WTC11 (cell line): ENCODE results near the gene LBHD2. TPM values are rescaled to one million over a fixed set of nuclear protein-coding genes. Genes with fewer than 3 reads are reported as not detected.

Experiments used
- ATAC-seq: fragments of 200-7000 bp; cut with Tn5 transposase; 2 replicates; pipeline ENCODE4 v1.10.0; 2021; ENCODE audit warnings: mild to moderate bottlenecking, moderate library complexity
- CTCF ChIA-PET: fragments of 300-600 bp; sonication (Branson Sonifier 250); formaldehyde crosslinking; loops from one replicate; lab custom pipeline; 2021; ENCODE audit warnings: antibody characterized with exemption; lab: Charles Lee
- POLR2A ChIA-PET: fragments of 350-600 bp; sonication (Branson Sonifier 250); formaldehyde crosslinking; loops from one replicate; lab custom pipeline; 2021; ENCODE audit warnings: antibody characterized with exemption; lab: Charles Lee
- DNase-seq: peaks from one replicate; pipeline ENCODE4 v3.0.0; 2021; ENCODE audit warnings: low spot score
- H3K27ac Mint-ChIP-seq: 2 replicates; pipeline ENCODE4 v1.8.0; 2021; ENCODE audit warnings: mixed read lengths
- H3K27me3 Mint-ChIP-seq: 2 replicates; pipeline ENCODE4 v1.8.0; 2021; ENCODE audit warnings: low read depth, mild to moderate bottlenecking, moderate library complexity, mixed read lengths
- H3K36me3 Mint-ChIP-seq: 2 replicates; pipeline ENCODE4 v1.8.0; 2021; ENCODE audit warnings: mixed read lengths
- H3K4me1 Mint-ChIP-seq: 2 replicates; pipeline ENCODE4 v1.8.0; 2022; ENCODE audit warnings: mixed read lengths
- H3K4me3 Mint-ChIP-seq: 2 replicates; pipeline ENCODE4 v1.8.0; 2021; ENCODE audit warnings: mild to moderate bottlenecking, moderate library complexity, mixed read lengths
- H3K9me3 Mint-ChIP-seq: 2 replicates; pipeline ENCODE4 v1.8.0; 2021; ENCODE audit warnings: mixed read lengths
- AR ChIP-seq: fragments of 250-450 bp; sonication (Bioruptor Pico); IDR thresholded peaks from 2 replicates; pipeline ENCODE4 v1.9.0; 2021; ENCODE audit warnings: mild to moderate bottlenecking
- ATF2 ChIP-seq: sonication (generic); formaldehyde crosslinking; IDR thresholded peaks from 2 replicates; pipeline ENCODE4 v1.8.1; 2022; ENCODE audit warnings: low read depth, missing genetic modification reagents, borderline replicate concordance
- FOXK1 ChIP-seq: sonication (generic); formaldehyde crosslinking; IDR thresholded peaks from 2 replicates; pipeline ENCODE4 v1.8.0; 2022; ENCODE audit warnings: mild to moderate bottlenecking, moderate library complexity, missing genetic modification reagents
- GTF2I ChIP-seq: fragments of 250-450 bp; sonication (Bioruptor Pico); conservative IDR thresholded peaks from 2 replicates; pipeline ENCODE4 v1.4.0; 2021; ENCODE audit warnings: mild to moderate bottlenecking
- HMGA2 ChIP-seq: fragments of 250-450 bp; sonication (Bioruptor Pico); IDR thresholded peaks from 2 replicates; pipeline ENCODE4 v1.4.0; 2021; ENCODE audit warnings: mild to moderate bottlenecking, moderate library complexity
- HMGXB4 ChIP-seq: sonication (generic); formaldehyde crosslinking; IDR thresholded peaks from 2 replicates; pipeline ENCODE4 v1.8.1; 2023; ENCODE audit warnings: mild to moderate bottlenecking, moderate library complexity, missing genetic modification reagents
- JUN ChIP-seq: sonication (generic); formaldehyde crosslinking; IDR thresholded peaks from 2 replicates; pipeline ENCODE4 v1.8.0; 2023; ENCODE audit warnings: mild to moderate bottlenecking, missing genetic modification reagents
- MXD4 ChIP-seq: fragments of 250-450 bp; sonication (Bioruptor Pico); IDR thresholded peaks from 2 replicates; pipeline ENCODE4 v1.8.0; 2021; ENCODE audit warnings: mild to moderate bottlenecking, moderate library complexity, borderline replicate concordance
- STAT6 ChIP-seq: sonication (generic); formaldehyde crosslinking; conservative IDR thresholded peaks from 2 replicates; pipeline ENCODE4 v1.8.1; 2023; ENCODE audit warnings: mild to moderate bottlenecking, low read depth, missing genetic modification reagents, moderate library complexity
- TCF7 ChIP-seq: sonication (generic); formaldehyde crosslinking; IDR thresholded peaks from 2 replicates; pipeline ENCODE4 v1.8.0; 2022; ENCODE audit warnings: mild to moderate bottlenecking, low read depth, missing genetic modification reagents, moderate library complexity
- TEAD1 ChIP-seq: sonication (generic); formaldehyde crosslinking; IDR thresholded peaks from 2 replicates; pipeline ENCODE4 v1.8.0; 2022; ENCODE audit warnings: mild to moderate bottlenecking, missing genetic modification reagents
- TP53 ChIP-seq: sonication (generic); formaldehyde crosslinking; IDR thresholded peaks from 2 replicates; pipeline ENCODE4 v1.8.1; 2023; ENCODE audit warnings: mild to moderate bottlenecking, missing genetic modification reagents
- ZNF121 ChIP-seq: sonication (generic); formaldehyde crosslinking; IDR thresholded peaks from 2 replicates; pipeline ENCODE4 v1.8.0; 2023; ENCODE audit warnings: missing genetic modification reagents
- ZNF138 ChIP-seq: sonication (generic); formaldehyde crosslinking; conservative IDR thresholded peaks from 2 replicates; pipeline ENCODE4 v1.8.1; 2022; ENCODE audit warnings: mild to moderate bottlenecking, moderate library complexity, missing genetic modification reagents
- ZNF232 ChIP-seq: sonication (generic); formaldehyde crosslinking; IDR thresholded peaks from 2 replicates; pipeline ENCODE4 v1.8.0; 2022; ENCODE audit warnings: mild to moderate bottlenecking, missing genetic modification reagents
- ZNF281 ChIP-seq: sonication (generic); formaldehyde crosslinking; IDR thresholded peaks from 2 replicates; pipeline ENCODE4 v1.8.0; 2023; ENCODE audit warnings: mild to moderate bottlenecking, missing genetic modification reagents
- ZNF317 ChIP-seq: sonication (generic); formaldehyde crosslinking; IDR thresholded peaks from 2 replicates; pipeline ENCODE4 v1.8.1; 2023; ENCODE audit warnings: low read depth, mild to moderate bottlenecking, moderate library complexity, missing genetic modification reagents, borderline replicate concordance
- ZNF396 ChIP-seq: fragments of 250-450 bp; sonication (Bioruptor Pico); IDR thresholded peaks from 2 replicates; pipeline ENCODE4 v1.8.0; 2021; ENCODE audit warnings: mild to moderate bottlenecking, moderate library complexity, borderline replicate concordance
- total RNA-seq: library from RNA; stranded (reverse); gene quantifications from 3 replicates; pipeline ENCODE4 v1.2.3, GENCODE V29; 2021

Gene LBHD2
- total RNA-seq, 1 experiment from 2014 or later: not detected

GRCh38 chr14:103133210-103134140 is 49.5 kb downstream of the LBHD2 start:
- H3K36me3 Mint-ChIP-seq: peaks cover 5% of the 10 kb centered on the region; the same call in 1 of the 2 replicates
- peaks cover 3% of the 10 kb centered on the region; the same call in 1 of the 2 replicates for H3K27me3 Mint-ChIP-seq
- TF ChIP-seq HMGXB4 (CRISPR knock-in tag): no peak
- TF ChIP-seq ZNF396 (CRISPR knock-in tag): no peak
- TF ChIP-seq ZNF138 (CRISPR knock-in tag): no peak
- no peak for TF ChIP-seq ATF2 (CRISPR knock-in tag)
- no peak for TF ChIP-seq ZNF232 (CRISPR knock-in tag)
- no peak for TF ChIP-seq ZNF121
- TF ChIP-seq ZNF317: no peak
- TF ChIP-seq TCF7 (CRISPR knock-in tag): no peak
- no peak for TF ChIP-seq FOXK1 (CRISPR knock-in tag)
- TF ChIP-seq HMGA2 (CRISPR knock-in tag): no peak
- TF ChIP-seq GTF2I (CRISPR knock-in tag): no peak
- TF ChIP-seq, all 79 proteins: peak for 0
- POLR2A ChIA-PET: interaction anchor here (0.5 kb wide), 1 partner anchor 225 kb away, joined by 3 read pairs; no protein-coding TSS in a partner anchor
- H3K4me3 Mint-ChIP-seq: no peak overlapping the region
- CTCF ChIA-PET: interaction anchor here (12.3 kb wide), 1 partner anchor 29 kb away, joined by 199 read pairs; no protein-coding TSS in a partner anchor
- no peaks in the 10 kb centered on the region for H3K9me3 Mint-ChIP-seq
- peaks cover 17% of the 10 kb centered on the region for H3K4me1 Mint-ChIP-seq
- DNase-seq (no peak), ATAC-seq (no peak)
- H3K27ac Mint-ChIP-seq: no peak overlapping the region

- CTCF ChIA-PET: interaction anchor here (12.3 kb wide), 1 partner anchor 30 kb away, joined by 199 read pairs; no protein-coding TSS in a partner anchor
- Mint-ChIP-seq H3K27ac (no peak overlapping the region; the same call in 1 of the 2 replicates), H3K27me3 (peaks cover 7% of the 10 kb centered on the region), H3K4me3 (no peak overlapping the region), H3K9me3 (no peaks in the 10 kb centered on the region), H3K4me1 (peaks cover 19% of the 10 kb centered on the region), H3K36me3 (peaks cover 5% of the 10 kb centered on the region; the same call in 1 of the 2 replicates)
- POLR2A ChIA-PET: no interaction called here
- DNase-seq (no peak), ATAC-seq (no peak)
- TF ChIP-seq ZNF281 (CRISPR knock-in tag): no peak
- TF ChIP-seq JUN: no peak
- TF ChIP-seq MXD4 (CRISPR knock-in tag): no peak
- no peak for TF ChIP-seq TEAD1
- no peak for TF ChIP-seq STAT6
- no peak for TF ChIP-seq GTF2I (CRISPR knock-in tag)
- no peak for TF ChIP-seq ATF2 (CRISPR knock-in tag)
- TF ChIP-seq TP53: no peak
- no peak for TF ChIP-seq AR
Measured at GRCh38 chr14:103134405-103134804, 50.4 kb downstream of the LBHD2 start.
